Neural cell (in vitro differentiated cells): ENCODE data around the gene RAB22A. TPM values are rescaled to one million over a fixed set of nuclear protein-coding genes. Genes with fewer than 3 reads are reported as not detected.

Source experiments
- H2AFZ ChIP-seq: fragments of 200-600, 300-800 bp; sonication (generic), shearing (Covaris generic); 2 replicates; pipeline ENCODE4 v1.6.0; 2014; ENCODE audit warnings: low read depth, mild to moderate bottlenecking, antibody characterized with exemption, low read length, moderate library complexity
- H3F3A ChIP-seq: fragments of 200-600 bp; shearing (Covaris generic); 2 replicates; pipeline ENCODE4 v1.6.1; 2016; ENCODE audit warnings: mild to moderate bottlenecking, moderate library complexity, mixed read lengths, antibody characterized with exemption, low read length; ENCODE audit not compliant: insufficient read depth, poor library complexity, severe bottlenecking
- H3K27ac ChIP-seq: fragments of 200-600, 300-800 bp; sonication (generic), shearing (Covaris generic); 2 replicates; pipeline ENCODE4 v1.5.1; 2014; ENCODE audit warnings: mild to moderate bottlenecking, low read length, moderate library complexity
- H3K27me3 ChIP-seq: fragments of 300-800, 200-600 bp; sonication (generic), shearing (Covaris generic); 2 replicates; pipeline ENCODE4 v1.6.0; 2014; ENCODE audit warnings: mild to moderate bottlenecking, low read depth, low read length, moderate library complexity; ENCODE audit not compliant: insufficient read depth
- H3K36me3 ChIP-seq: fragments of 300-800, 200-600 bp; sonication (generic), shearing (Covaris generic); 2 replicates; pipeline ENCODE4 v1.5.1; 2014; ENCODE audit warnings: mild to moderate bottlenecking, antibody characterized with exemption, low read length, moderate library complexity; ENCODE audit not compliant: insufficient read depth
- H3K4me2 ChIP-seq: fragments of 300-800, 200-600 bp; sonication (generic), shearing (Covaris generic); 2 replicates; pipeline ENCODE4 v1.6.0; 2014; ENCODE audit warnings: mild to moderate bottlenecking, low read length
- H3K4me3 ChIP-seq: fragments of 300-800, 200-600 bp; sonication (generic), shearing (Covaris generic); 2 replicates; pipeline ENCODE4 v1.5.1; 2014; ENCODE audit warnings: mild to moderate bottlenecking, low read length, moderate library complexity
- H3K79me2 ChIP-seq: fragments of 200-600 bp; shearing (Covaris generic); replicated peaks from 2 replicates; pipeline ENCODE4 v1.6.0; 2014; ENCODE audit warnings: mild to moderate bottlenecking, low read length, moderate library complexity; ENCODE audit not compliant: insufficient read depth
- H3K9ac ChIP-seq: fragments of 300-800, 200-600 bp; sonication (generic), shearing (Covaris generic); 2 replicates; pipeline ENCODE4 v1.6.1; 2016; ENCODE audit warnings: mild to moderate bottlenecking, low read length, mixed read lengths
- H3K9me2 ChIP-seq: fragments of 200-600 bp; shearing (Covaris generic); 2 replicates; pipeline ENCODE4 v1.6.1; 2016; ENCODE audit warnings: mild to moderate bottlenecking, low read length, mixed read lengths; ENCODE audit not compliant: insufficient read depth
- H3K9me3 ChIP-seq: fragments of 200-600, 300-800 bp; sonication (generic), shearing (Covaris generic); 2 replicates; pipeline ENCODE4 v1.6.1; 2016; ENCODE audit warnings: mild to moderate bottlenecking, mixed run types, low read length, moderate library complexity, mixed read lengths
- H4K20me1 ChIP-seq: fragments of 200-600 bp; shearing (Covaris generic); 2 replicates; pipeline ENCODE4 v1.6.1; 2016; ENCODE audit warnings: mild to moderate bottlenecking, mixed run types; ENCODE audit not compliant: insufficient read depth
- CTCF ChIP-seq: fragments of 450-650 bp; IDR thresholded peaks from 2 replicates; pipeline ENCODE4 v1.5.1; 2014; ENCODE audit warnings: antibody characterized with exemption, mild to moderate bottlenecking, moderate library complexity; ENCODE audit not compliant: poor library complexity, severe bottlenecking
- EP300 ChIP-seq: fragments of 450-650 bp; conservative IDR thresholded peaks from 2 replicates; pipeline ENCODE4 v1.6.1; 2014; ENCODE audit warnings: antibody characterized with exemption, mild to moderate bottlenecking, moderate library complexity; ENCODE audit not compliant: poor library complexity, severe bottlenecking
- EZH2 ChIP-seq: fragments of 200-600, 300-800 bp; shearing (Covaris generic), sonication (generic); IDR thresholded peaks from 2 replicates; pipeline ENCODE4 v1.6.1; 2014; ENCODE audit warnings: antibody characterized with exemption, low read length, borderline replicate concordance, mild to moderate bottlenecking; ENCODE audit not compliant: insufficient read depth, poor library complexity, severe bottlenecking
- MXI1 ChIP-seq: fragments of 450-650 bp; conservative IDR thresholded peaks from 2 replicates; pipeline ENCODE4 v1.6.1; 2014; ENCODE audit warnings: antibody characterized with exemption, mild to moderate bottlenecking; ENCODE audit not compliant: poor library complexity, severe bottlenecking
- POLR2AphosphoS5 ChIP-seq: IDR thresholded peaks from 2 replicates; pipeline ENCODE4 v1.6.1; 2012
- RAD21 ChIP-seq: fragments of 450-650 bp; conservative IDR thresholded peaks from 2 replicates; pipeline ENCODE4 v1.6.1; 2014; ENCODE audit warnings: antibody characterized with exemption, mild to moderate bottlenecking, moderate library complexity
- REST ChIP-seq: IDR thresholded peaks from 2 replicates; pipeline ENCODE4 v1.6.1; 2012; ENCODE audit warnings: borderline replicate concordance
- SMC3 ChIP-seq: fragments of 450-650 bp; conservative IDR thresholded peaks from 2 replicates; pipeline ENCODE4 v1.6.1; 2014; ENCODE audit warnings: antibody characterized with exemption, mild to moderate bottlenecking, moderate library complexity; ENCODE audit not compliant: poor library complexity
- TAF1 ChIP-seq: IDR thresholded peaks from 2 replicates; pipeline ENCODE4 v1.6.1; 2012; ENCODE audit warnings: low read depth
- polyA plus RNA-seq: library from polyadenylated mRNA; depleted of rRNA; stranded (reverse); fragments of >200 nt; gene quantifications from 2 replicates; pipeline ENCODE4 v1.2.3, GENCODE V29; 2014

Gene RAB22A
- polyA plus RNA-seq, 1 donor from 2014 or later, result 15.7 TPM

- Histone ChIP-seq H3K4me3 (no peak overlapping the region), H3K9me3 (no peaks in the 10 kb centered on the region), H3K79me2 (no peaks in the 10 kb centered on the region), H4K20me1 (no peaks in the 10 kb centered on the region), H3K4me2 (no peak overlapping the region), H3K9me2 (no peaks in the 10 kb centered on the region), H3K36me3 (peaks cover 11% of the 10 kb centered on the region), H3K27me3 (no peaks in the 10 kb centered on the region), H3K9ac (no peak overlapping the region), H3F3A (no peaks in the 10 kb centered on the region), H2AFZ (no peak overlapping the region), H3K27ac (no peak overlapping the region)
- TF ChIP-seq CTCF (no peak), EZH2 (no peak), REST (no peak), SMC3 (no peak), RAD21 (no peak), MXI1 (no peak), TAF1 (no peak), POLR2AphosphoS5 (no peak), EP300 (no peak)
These were observed 40.1 kb downstream of the RAB22A start for GRCh38 chr20:58349570-58349969.

- H3F3A ChIP-seq, result no peaks in the 10 kb centered on the region
- TF ChIP-seq TAF1 (no peak), EZH2 (no peak), RAD21 (no peak), CTCF (no peak), EP300 (no peak), SMC3 (no peak), POLR2AphosphoS5 (no peak), MXI1 (no peak), REST (no peak)
- H4K20me1 ChIP-seq, result no peaks in the 10 kb centered on the region
- no peak overlapping the region for H3K27ac ChIP-seq
- H3K79me2 ChIP-seq, result no peaks in the 10 kb centered on the region
- H3K9ac ChIP-seq, result no peak overlapping the region
- no peak overlapping the region for H3K4me3 ChIP-seq
- H3K9me3 ChIP-seq, result no peaks in the 10 kb centered on the region
- no peaks in the 10 kb centered on the region for H3K9me2 ChIP-seq
- no peak overlapping the region for H3K4me2 ChIP-seq
- no peaks in the 10 kb centered on the region for H3K36me3 ChIP-seq
- H2AFZ ChIP-seq, result no peak overlapping the region
- no peaks in the 10 kb centered on the region for H3K27me3 ChIP-seq
These were observed 43.0 kb downstream of the RAB22A start for GRCh38 chr20:58352468-58352867.
